AG08395 (cell line): ENCODE data around the gene TMEM91.

Experiments
- DNase-seq: peaks from one replicate; pipeline ENCODE4 v3.0.0; 2012; ENCODE audit warnings: mixed read lengths, low spot score

Gene TMEM91

DNA sequence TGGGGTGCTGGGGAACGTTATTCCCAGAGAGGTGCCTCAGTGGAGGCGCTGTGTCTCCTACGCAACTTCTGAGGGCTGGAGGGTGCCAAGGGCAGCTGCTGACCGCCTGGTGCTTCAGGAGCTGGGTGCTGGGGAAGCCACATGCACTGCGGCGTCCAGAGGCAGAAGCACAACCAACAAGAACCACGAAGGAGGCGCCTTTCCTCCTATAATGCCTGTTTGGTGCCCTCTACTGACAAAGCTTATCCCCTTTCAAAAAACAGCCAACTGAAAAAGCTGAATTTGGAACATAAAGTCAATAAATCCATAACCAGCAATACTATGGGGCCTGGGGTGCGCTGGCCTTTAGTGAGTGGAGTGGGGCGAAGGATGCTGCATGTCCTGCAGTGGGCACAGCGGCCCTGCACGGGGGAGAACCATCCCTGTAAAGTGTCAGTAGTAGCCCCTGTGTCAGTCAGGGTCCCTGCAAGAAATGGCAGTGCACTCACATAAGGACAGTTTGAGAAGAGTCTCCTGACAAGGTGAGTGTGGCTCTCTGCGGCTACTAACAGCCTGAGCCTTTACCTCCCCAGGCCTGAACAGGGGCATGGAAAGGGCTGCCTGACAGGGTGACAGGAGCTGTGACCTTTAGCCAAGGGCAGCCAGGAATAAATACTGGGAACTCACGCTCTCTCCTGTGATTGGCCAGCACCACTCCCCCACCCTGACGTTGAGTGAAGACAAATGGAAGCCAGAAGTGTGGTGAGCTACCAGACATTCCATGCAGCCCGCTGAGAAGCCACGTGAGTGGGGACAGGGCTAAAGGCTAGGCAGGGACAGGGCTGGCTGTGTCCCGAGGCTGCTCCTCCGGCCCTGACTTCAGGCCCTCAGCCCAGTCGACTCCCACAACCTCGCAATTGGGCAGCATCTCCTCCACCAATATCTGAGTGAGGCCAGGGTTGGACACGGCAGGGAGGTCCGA is 55.4 kb downstream of the TMEM91 start:
- DNase-seq: peak; percentile 34

DNA sequence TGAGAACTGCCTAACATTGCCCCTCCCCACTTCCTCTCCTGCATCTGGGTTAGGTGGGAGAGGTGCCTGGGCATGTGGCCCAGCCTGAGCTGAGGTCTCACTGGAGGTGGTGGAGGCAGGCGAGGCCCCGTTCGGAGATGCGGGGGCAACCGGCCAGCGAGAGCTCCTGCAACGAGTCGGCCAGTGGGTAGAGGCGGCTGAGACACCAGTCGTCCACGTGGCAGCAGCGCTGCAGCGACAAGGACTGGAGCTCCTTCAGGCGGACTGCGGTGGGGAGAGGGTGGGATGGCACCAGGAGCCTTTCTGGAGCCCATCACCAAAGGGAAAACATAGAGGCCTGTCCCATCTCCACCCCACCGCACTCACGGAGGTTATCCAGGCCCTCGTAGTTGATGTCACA is 56.8 kb downstream of the TMEM91 start:
- DNase-seq: no peak
